IPS-18a (cell line): ENCODE data around the gene COL7A1.
"Not testable (repeated sequence)": the region's sequence is repeated elsewhere in the genome, so short reads cannot be mapped to it uniquely, and the experiment has no call there.

Source experiments
- H3K27ac ChIP-seq: one replicate; pipeline ENCODE4 v1.5.1; 2013; ENCODE audit warnings: low read length
- H3K27me3 ChIP-seq: one replicate; pipeline ENCODE4 v1.6.1; 2013; ENCODE audit warnings: mild to moderate bottlenecking, low read length; ENCODE audit not compliant: control insufficient read depth, insufficient read depth
- H3K36me3 ChIP-seq: one replicate; pipeline ENCODE4 v1.6.1; 2013; ENCODE audit warnings: low read depth, low read length; ENCODE audit not compliant: control insufficient read depth
- H3K4me1 ChIP-seq: one replicate; pipeline ENCODE4 v1.6.1; 2013; ENCODE audit warnings: low read depth, low read length; ENCODE audit not compliant: control insufficient read depth
- H3K4me3 ChIP-seq: one replicate; pipeline ENCODE4 v1.5.1; 2013; ENCODE audit warnings: low read length
- H3K9ac ChIP-seq: one replicate; pipeline ENCODE4 v1.6.1; 2013; ENCODE audit warnings: mild to moderate bottlenecking, low read length, moderate library complexity
- H3K9me3 ChIP-seq: one replicate; pipeline ENCODE4 v1.6.1; 2013; ENCODE audit warnings: low read depth, low read length; ENCODE audit not compliant: control insufficient read depth

COL7A1 gene

GRCh38 chr3:48558493-48559134 is 36.5 kb downstream of the COL7A1 start:
- peaks cover 30% of the 10 kb centered on the region for H3K4me1 ChIP-seq
- no peak overlapping the region for H3K4me3 ChIP-seq
- no peaks in the 10 kb centered on the region for H3K9me3 ChIP-seq
- H3K36me3 ChIP-seq, result peaks cover 2% of the 10 kb centered on the region
- H3K27me3 ChIP-seq, result no peaks in the 10 kb centered on the region
- H3K27ac ChIP-seq, result no peak overlapping the region
- H3K9ac ChIP-seq, result no peak overlapping the region

GRCh38 chr3:48556796-48557626 is 38.1 kb downstream of the COL7A1 start, which contains the start of gene PFKFB4:
Gene PFKFB4, minus strand, starts transcription at chr3:48556803. Its CDS starts 26 bp downstream, at chr3:48556777.
- no peaks in the 10 kb centered on the region for H3K27me3 ChIP-seq
- peak within 1 kb of the TSS; percentile 72 for H3K9ac ChIP-seq
- H3K9me3 ChIP-seq, result no peaks in the 10 kb centered on the region
- peak within 1 kb of the TSS; percentile 74 for H3K4me3 ChIP-seq
- H3K4me1 ChIP-seq, result peaks cover 21% of the 10 kb centered on the region
- H3K36me3 ChIP-seq, result peaks cover 4% of the 10 kb centered on the region
- peak within 1 kb of the TSS; percentile 6 for H3K27ac ChIP-seq

DNA sequence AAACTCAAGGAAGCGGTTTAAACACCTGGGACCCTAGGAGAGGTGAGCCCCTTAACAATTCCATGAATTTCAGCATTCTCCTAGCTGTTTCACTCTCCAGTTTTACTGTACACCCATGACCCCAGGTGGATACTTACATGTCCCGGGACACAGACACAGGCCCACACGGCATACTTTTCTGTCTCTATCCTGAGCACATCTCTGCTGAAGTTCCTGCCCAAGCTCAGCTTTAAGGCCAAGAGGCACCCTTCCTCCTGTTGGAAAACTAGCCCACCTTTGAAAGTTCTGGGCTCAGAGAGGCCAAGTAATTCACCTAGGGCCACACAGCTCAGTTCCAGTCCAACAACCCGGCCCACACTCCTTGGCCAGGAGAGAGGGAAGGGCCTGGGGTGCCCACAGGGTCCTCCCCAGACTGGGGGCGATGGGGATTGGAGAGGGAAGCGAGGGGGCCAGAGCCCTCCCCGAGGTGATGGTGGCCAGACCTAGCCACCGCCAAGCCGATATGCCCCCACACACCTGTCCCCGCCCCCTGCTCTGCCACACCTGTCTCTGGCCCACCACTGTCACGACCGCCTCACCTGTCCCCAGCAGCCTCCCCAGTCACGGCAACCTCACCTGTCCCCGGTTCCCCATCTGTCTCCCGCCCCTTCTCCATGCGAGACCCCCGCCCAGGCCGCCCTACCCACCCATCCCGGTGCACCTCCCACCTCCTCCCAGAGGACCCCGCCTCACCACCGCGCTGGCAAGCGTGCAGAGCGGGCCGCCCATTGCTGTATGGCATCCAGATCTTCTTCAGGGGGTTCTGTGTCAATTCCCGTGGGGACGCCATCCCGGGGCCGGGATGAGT is 39.0 kb downstream of the COL7A1 start:
- Histone ChIP-seq H3K4me3 (peak overlapping the region; percentile 74), H3K4me1 (peaks cover 19% of the 10 kb centered on the region), H3K36me3 (peaks cover 4% of the 10 kb centered on the region), H3K27ac (no peak overlapping the region), H3K27me3 (no peaks in the 10 kb centered on the region), H3K9me3 (no peaks in the 10 kb centered on the region), H3K9ac (no peak overlapping the region)

DNA sequence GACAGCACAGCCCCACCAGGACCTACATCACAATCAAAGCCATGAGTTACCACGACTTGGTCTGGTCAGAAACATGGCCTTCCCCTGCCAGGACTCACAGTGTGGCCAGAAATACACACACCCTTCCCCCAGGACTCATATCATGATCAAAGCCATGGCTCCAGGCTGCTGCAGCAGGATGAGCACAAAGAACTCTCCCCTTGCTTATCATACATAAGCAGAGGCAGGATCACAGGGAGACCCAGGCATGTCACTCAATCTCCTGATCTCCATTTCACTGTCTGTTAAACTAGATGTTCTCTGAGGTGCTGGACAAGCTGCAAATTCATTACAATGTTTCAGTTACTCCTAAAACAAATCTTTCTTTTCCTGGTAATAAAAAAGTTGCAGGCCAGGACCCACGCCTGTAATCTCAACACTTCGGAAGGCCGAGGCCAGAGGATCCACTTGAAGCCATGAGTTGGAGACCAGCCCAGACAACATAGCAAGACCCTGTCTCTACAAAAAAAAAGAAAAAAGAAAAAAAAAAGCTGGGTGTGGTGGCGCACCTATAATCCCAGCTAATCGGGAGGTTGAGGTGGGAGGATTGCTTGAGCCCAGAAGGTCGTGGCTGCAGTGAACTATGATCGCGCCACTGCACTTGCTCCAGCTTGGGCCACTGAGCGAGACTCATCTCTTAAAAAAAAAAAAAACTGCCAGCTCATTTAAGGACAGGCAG is 39.7 kb downstream of the COL7A1 start:
- Histone ChIP-seq H3K9ac (no peak overlapping the region), H3K27ac (no peak overlapping the region), H3K4me3 (no peak overlapping the region), H3K9me3 (no peaks in the 10 kb centered on the region), H3K27me3 (no peaks in the 10 kb centered on the region), H3K36me3 (peaks cover 4% of the 10 kb centered on the region), H3K4me1 (peaks cover 12% of the 10 kb centered on the region)

- Histone ChIP-seq H3K27ac (no peak overlapping the region), H3K4me3 (no peak overlapping the region), H3K9me3 (no peaks in the 10 kb centered on the region), H3K9ac (no peak overlapping the region), H3K27me3 (no peaks in the 10 kb centered on the region), H3K4me1 (peaks cover 5% of the 10 kb centered on the region), H3K36me3 (peaks cover 4% of the 10 kb centered on the region)
Observed at GRCh38 chr3:48553886-48554845, 41.0 kb downstream of the COL7A1 start.

- Histone ChIP-seq H3K4me3 (no peak overlapping the region), H3K36me3 (peaks cover 4% of the 10 kb centered on the region), H3K27me3 (no peaks in the 10 kb centered on the region), H3K27ac (no peak overlapping the region), H3K4me1 (peaks cover under 1% of the 10 kb centered on the region), H3K9ac (no peak overlapping the region), H3K9me3 (no peaks in the 10 kb centered on the region)
Observed at GRCh38 chr3:48553361-48553760, 41.8 kb downstream of the COL7A1 start.

DNA sequence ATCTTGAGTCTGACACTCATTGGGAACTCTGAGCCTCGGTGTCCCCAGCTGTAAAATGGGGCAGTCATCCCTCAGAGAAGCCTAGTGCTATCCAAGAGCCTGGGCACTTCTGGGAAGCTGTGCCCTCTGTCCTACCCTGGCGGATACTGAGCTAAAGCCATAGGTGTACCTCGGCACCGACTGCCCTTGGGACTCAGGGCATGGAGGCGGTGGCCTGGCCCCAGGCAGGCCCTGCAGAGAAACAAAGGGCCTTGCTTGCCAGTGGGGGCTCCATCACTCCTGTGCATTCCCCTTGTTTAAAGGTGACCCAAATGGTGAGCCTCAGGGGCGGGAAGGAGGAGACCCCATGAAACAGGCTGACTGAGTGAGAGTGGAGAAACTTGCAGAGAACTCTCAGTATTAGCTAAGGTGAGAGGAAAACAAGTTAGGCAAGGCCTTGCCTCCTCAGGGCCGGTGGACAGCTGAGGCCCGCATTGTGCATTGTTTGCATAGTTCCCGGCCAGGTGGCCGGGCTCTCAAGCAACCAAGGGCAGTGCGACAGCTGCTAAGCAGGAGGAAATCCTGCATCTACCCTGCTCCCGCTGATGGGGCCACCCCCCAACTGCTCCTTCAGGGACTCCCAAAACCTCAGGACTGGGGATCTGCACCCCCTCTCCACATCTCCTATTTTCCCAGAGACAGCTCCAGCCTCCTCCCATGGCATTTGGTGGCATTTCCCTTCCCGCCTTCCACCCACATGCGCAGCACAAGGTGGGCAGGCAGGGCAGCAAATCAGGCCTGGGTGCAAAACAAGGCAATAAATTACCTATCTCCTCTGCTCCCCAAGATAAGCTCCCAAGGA is 42.8 kb downstream of the COL7A1 start:
- Histone ChIP-seq H3K9me3 (no peaks in the 10 kb centered on the region), H3K4me3 (no peak overlapping the region), H3K36me3 (peaks cover 5% of the 10 kb centered on the region), H3K27ac (no peak overlapping the region), H3K4me1 (no peaks in the 10 kb centered on the region), H3K9ac (no peak overlapping the region), H3K27me3 (no peaks in the 10 kb centered on the region)

DNA sequence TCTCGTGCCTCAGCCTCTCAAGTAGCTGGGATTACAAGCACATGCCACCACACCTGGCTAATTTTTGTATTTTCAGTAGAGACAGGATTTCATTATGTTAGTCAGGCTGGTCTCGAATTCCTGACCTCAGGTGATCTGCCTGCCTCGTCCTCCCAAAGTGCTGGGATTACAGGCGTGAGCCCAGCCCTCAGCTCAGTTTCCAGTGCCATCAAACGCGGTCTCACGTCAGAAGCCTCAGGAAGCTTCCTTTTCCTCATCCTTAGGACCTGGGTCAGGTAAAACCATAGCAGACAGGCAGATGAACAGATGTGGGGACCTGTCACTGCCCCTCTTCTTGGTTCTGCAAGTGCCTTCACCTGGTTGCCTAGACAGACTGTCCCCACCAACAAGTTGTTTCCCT is 43.5 kb downstream of the COL7A1 start:
- H3K9me3 ChIP-seq, H3K27ac ChIP-seq, H3K9ac ChIP-seq, H3K4me1 ChIP-seq, H3K4me3 ChIP-seq, H3K27me3 ChIP-seq: not testable (repeated sequence)
- H3K36me3 ChIP-seq, result peaks cover 12% of the 10 kb centered on the region

- peaks cover 20% of the 10 kb centered on the region for H3K36me3 ChIP-seq
- H3K9ac ChIP-seq, result no peak overlapping the region
- H3K4me1 ChIP-seq, result no peaks in the 10 kb centered on the region
Observed at GRCh38 chr3:48548729-48549705, 46.1 kb downstream of the COL7A1 start.

More at GRCh38 chr3:48548729-48549705, 46.1 kb downstream of the COL7A1 start:
- Histone ChIP-seq H3K9me3 (no peaks in the 10 kb centered on the region), H3K27ac (no peak overlapping the region), H3K27me3 (no peaks in the 10 kb centered on the region), H3K4me3 (no peak overlapping the region)
